Ramos (cell line): ENCODE data around the gene GFPT2.

Source experiments
- in situ Hi-C: fragments of 300-500 bp; cut with MboI; formaldehyde crosslinking; loops from one replicate; pipeline ENCODE4 v1.14.3; 2022; ENCODE audit warnings: low sequenced_read_pairs; ENCODE audit not compliant: unreplicated experiment

GFPT2 gene

DNA sequence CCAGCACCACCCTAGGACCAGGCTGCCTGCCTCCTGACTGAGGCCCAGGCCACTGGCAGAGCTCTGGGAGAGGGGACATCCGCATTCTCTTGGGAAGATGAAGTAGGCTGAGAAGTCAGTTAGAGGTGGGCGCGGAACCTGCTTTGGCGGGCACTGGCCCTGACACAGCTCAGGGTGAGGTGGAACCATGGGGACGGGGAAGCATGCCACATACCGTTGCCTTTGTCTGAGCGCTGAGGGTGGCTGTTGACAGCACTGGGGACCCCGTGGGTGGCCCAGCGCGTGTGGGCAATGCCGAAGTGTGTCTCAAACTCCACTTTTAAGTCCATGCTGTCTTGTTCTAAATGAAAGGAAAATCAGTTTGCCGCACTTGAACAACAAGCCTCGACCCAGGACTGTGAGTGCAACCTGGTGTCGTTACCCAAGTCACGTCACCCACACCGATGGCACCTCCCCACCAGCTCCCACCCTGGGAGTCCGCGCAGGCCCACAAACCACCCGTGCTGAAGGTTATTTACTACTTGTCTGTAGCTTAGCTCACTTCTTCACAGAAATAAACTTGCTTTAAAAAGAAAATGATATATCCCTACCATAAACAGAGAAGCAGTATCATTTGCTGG is 17.4 kb downstream of the GFPT2 start:
- in situ Hi-C loops, result no loop called here

DNA sequence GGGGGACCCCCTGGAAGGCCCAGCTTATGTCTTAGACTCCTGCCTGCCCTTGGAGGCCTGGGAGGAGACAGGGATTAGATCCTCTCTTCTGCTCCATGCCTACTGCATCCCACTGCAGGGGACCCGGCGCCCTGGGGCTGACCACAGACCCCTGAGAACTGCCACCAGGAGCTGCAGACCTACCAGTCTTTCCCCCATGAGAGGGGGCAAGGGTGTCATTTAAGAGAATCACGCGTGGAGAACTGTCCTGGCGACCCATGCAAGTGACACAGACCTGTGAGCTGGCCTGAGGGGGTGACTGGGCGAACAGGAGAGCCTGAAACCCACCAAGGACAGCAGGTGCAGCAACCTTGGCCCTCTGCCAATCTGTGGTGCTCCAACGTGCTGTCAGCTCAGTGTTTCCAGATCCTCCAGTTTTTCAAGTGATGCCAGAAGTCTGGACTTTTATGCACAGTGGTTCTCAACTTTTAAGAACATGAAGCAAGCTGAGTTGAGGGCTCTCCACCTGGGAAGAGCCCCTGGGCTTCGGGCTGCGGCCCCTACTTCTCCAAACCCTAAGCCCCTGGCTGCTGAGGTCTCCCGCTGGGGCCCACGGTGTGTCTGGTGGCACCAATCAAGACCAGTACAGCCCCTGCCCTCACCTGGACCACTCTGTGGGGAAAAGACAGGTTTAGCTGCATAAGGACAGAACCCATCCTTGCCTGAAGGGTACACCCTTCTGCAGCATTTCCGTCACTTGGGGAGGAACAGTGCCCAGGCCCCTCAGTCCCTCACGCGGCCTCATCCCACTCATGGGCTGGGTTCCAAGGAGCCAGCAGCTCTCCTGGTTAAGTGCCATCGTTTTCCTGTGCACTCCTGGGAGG is 18.2 kb downstream of the GFPT2 start:
- in situ Hi-C loops, result no loop called here

DNA sequence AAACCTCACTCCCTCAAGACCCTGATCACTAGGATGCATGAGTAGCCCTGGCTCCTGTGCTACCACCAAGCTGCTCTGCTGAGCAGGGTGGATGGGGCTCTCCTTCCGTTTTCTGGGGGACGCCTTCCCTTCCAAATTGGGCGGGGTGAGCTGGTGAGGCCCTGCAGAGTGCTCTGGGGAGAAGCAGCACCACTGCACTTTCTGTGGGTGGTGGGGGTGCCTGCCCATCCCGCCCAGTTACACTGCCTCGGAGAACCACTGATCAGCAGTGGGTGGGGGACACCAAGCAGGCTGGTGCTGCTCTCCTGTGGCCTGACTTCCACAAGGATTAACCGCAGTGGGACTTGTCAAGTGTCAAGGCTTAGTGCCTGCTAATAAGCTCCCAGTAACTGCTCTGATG is 19.0 kb downstream of the GFPT2 start:
- in situ Hi-C loops, result no loop called here

DNA sequence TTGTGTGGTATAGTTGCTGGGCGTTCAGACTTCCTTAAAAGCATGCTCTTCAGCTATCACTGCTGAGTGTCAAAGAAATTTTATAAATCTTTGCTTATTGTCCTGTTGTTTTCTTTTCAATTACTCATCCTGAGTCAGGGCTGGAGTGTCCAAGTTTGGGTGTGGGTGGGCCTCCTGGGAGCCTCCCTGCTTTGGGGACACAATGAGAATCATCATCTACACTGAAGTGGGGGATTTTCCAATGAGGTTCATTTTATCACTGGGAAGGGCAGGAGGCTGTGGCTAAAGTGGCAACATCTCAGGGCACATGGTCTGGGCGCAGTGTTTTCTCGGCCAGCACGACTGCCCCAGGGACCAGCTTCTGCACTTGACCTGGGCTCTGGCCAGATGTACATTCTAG is 19.5 kb downstream of the GFPT2 start:
- in situ Hi-C loops, result no loop called here

DNA sequence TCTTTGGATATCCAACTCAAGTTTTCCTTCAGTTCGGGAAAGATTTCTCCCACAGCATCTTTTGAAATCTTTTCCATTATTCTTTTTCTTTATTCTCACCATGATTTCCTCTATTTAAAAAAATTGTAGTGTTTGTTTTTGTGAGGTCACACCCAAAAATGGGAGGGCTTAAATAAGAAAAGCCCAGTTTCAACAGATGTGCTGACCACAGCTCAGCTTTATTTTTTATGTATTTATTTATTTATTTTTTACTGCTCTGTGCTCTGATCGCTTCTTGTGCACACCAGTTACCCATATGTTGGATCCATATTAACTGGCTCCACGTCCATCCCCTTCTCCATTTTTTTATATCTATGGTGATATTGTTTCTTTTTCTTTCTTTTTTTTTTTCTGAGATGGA is 20.3 kb downstream of the GFPT2 start:
- in situ Hi-C loops, result no loop called here

DNA sequence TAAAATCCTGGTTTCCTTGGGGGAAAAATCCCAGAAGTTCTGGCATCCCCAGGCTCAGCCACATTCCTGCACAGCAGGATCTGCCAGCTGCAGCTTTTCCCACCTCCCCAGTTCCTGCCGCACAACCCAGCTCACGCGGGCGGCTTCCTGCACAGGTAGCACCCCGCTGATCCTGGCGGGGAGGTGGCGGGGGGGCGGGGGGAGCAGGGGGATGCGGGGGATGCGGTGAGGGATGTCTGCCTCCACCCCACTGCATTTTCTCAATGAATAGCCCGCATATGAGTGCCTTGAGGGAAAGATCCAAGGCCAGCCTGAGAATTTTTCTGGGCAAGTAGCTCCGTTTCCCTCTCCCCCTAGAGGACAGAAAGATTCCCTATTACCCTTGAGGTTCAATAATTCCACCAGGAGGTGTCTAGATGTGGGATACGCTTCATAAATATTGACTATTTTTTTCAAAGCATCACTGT is 21.1 kb downstream of the GFPT2 start:
- in situ Hi-C loops, result no loop called here

DNA sequence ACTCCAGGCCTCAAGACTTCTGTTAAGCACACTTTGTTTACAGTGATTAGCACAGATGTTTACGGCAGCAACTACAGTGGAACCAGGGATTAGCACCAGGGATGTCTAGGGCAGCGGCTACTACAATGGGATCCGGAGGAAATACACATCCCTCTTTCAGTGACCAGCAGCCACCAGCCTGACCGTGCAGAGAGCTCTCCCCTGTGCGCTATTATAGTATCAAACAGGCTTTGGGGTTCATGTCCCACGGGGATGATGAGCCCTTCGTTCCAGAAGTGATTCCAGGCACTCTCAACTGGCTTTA is 21.5 kb downstream of the GFPT2 start:
- in situ Hi-C loops, result no loop called here

DNA sequence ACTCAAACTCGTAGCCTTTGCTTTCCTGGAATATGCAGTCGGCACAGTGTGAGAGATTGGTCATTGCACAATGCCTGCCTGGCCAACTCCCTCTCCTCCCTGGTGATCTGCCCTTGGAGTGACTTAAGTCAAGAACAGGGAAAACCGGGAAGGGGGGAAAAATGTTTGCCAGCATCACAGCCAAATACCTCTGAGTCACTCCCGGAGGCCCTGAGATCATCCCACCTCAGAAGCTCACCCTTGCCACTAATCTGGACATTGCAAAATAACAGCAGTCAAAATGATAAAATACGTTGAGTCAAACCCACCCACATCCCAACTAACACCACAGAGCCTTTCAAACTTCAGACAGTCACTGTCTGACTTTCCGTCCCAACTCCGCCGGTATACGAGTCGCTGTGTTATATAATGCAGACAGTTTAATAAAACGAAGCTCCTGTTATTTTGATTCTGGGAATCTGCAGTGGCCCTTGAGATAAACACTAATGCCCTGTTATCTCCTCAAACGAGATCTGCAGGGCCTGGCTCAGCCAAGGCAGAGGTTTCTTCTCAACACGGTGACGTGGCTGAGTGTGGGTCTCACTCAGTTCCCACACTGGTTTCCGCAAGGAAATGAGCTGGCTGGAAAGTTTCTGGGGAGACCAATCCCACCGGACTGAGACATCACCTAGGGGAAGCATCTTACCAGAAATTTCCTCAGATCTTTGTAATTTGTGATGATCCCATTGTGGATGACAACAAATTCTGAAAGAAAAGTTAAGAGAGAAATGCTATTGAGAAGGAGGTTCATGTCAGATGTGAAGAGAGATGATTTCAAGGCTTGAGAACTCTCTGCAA is 22.1 kb downstream of the GFPT2 start:
- in situ Hi-C loops, result no loop called here

DNA sequence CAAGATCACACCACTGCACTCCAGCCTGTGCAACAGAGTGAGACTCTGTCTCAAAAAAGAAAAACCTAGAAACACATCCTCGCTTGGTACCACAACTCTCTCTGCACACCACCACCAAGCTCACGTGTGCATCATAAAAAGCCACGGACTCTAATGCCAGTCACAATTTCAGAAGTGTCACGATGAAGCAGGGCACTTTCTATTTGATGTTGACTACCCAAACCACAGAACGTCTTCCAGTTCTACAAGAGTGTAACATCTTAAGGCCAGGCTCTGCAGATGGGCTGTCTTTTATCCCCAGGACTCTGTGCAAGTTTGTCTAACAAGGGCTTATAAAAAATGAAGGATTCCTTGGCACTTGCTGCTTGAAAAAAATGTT is 22.9 kb downstream of the GFPT2 start:
- in situ Hi-C loops, result no loop called here

DNA sequence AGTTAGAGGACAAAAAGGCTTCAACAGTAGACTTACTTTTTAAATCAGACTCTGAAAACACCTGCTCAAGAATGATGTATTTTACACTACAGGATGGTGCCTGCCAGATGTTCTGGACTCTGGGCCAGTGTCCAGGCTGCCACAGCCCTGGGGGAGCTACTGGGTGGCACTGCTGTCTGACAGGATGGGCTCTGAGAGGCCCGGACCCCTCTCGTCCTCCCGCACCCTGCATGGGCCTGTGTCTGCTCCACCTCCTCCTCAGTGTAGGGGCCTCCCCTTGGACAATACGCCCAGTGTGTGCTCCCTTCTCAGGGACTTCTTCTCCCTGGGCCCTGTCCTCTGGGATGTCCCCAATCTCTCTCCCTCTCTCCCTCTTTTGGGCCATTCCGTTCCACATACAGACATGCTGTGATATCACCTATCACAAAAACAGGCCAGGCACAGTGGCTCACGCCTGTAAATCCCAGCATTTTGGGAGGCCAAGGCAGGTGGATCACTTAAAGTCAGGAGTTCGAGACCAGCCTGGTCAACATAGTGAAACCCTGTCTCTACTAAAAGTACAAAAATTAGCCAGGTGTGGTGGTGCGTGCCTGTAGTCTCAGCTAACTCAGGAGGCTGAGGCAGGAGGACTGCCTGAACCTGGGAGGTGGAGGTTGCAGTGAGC is 23.4 kb downstream of the GFPT2 start:
- in situ Hi-C loops, result loop anchor here (10.0 kb wide), 1 partner anchor 135 kb away; no protein-coding TSS in a partner anchor

DNA sequence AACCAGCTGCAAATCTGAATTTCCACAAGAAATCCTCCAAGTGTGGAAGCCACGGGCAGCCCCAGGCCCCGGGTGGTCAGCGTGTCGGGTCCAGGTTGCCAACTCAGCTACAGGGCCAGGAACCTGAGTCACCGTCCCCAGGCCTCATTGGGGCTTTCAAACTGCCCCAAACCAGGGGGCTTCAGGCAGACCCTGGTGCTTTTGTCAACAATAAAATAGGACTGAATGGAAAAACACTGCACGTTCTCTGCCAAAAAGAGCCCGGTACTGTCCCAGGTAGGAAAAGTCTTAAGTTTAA is 24.0 kb downstream of the GFPT2 start:
- in situ Hi-C loops, result loop anchor here (10.0 kb wide), 1 partner anchor 134 kb away; no protein-coding TSS in a partner anchor

DNA sequence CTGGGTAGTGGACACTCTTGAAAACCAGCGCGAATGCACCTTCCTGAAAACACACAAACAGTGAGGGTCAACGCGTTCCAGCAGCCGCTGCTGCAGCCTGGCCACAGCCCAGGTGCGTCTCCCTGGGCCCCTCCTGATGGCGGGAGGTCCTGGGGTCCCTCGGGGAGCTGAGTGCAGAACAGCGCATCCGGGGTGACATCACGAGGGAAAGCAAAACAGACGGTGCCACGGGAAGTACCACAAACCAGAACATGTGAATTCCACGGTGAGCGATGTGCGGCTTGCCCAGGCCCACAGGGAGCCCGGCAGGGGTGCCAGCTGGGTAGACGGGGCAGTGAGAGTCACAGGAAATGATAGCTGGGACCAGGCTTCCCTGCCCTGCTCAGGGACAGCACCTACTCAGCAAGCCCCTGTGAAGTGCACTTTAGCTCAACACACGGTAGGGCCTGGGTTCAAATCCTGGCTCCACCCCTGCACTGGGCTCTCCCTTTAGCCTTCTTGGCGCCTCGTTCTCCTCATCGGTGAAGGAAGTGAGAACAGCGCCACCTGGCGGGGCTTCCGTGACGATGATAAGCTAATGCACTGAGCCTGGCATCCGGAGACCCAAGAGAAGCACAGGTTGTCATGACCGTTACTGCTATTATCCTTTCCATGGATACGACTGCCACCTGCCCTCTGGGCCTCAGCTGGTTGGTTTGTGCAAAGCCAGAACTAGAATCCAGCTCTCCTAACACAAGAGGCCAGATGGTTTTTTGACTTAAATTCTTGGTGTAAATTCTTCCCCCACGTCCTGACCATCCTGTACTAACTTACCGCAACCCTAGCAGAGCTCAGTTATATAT is 24.6 kb downstream of the GFPT2 start:
- in situ Hi-C loops, result loop anchor here (10.0 kb wide), 1 partner anchor 134 kb away; no protein-coding TSS in a partner anchor

DNA sequence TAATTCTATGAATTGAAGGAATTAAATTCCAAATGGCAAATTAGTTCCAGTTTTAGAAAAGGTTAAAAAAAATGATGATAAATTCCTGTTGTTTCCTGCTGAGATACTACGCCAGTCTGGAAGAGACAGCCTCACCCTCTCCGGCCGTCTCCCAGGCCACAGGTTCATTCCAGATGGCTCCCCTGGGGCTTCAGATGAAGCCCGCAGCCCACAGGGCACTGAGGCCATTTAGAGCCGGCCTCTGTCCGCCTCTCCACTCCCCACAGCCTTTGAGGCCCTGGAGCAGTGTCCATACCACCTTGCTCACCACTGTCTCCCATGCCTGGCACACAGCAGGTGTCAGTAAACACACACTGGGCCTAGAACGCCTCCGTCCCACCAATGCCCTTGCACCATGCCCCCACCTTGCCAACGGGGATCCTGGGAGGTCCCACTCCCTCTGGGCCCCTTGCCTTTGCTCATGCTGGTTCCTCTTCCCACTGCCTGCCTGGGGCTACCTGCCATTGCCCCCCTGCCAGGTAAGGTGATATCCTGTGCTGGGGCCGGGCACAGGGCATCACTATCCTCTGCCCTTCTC is 26.1 kb downstream of the GFPT2 start:
- in situ Hi-C loops, result loop anchor here (10.0 kb wide), 1 partner anchor 132 kb away; no protein-coding TSS in a partner anchor

DNA sequence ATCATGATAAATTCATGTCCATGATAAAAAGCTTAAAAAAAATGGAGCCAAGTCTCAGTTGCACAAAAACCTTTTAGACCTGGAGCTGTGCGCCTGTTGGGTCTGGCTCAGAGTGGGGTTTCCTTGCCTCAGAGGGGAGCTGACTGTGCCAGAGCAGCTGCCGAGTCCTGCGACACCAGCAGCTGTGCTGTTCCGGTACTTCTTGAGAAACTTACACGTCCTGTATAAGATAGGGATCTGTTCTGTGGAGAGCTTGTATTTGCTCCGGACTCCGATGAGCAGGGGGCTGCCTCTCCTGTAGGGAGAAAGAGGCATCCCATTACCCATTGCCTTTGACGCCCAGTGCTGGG is 28.6 kb downstream of the GFPT2 start:
- in situ Hi-C loops, result loop anchor here (10.0 kb wide), 1 partner anchor 130 kb away; no protein-coding TSS in a partner anchor

DNA sequence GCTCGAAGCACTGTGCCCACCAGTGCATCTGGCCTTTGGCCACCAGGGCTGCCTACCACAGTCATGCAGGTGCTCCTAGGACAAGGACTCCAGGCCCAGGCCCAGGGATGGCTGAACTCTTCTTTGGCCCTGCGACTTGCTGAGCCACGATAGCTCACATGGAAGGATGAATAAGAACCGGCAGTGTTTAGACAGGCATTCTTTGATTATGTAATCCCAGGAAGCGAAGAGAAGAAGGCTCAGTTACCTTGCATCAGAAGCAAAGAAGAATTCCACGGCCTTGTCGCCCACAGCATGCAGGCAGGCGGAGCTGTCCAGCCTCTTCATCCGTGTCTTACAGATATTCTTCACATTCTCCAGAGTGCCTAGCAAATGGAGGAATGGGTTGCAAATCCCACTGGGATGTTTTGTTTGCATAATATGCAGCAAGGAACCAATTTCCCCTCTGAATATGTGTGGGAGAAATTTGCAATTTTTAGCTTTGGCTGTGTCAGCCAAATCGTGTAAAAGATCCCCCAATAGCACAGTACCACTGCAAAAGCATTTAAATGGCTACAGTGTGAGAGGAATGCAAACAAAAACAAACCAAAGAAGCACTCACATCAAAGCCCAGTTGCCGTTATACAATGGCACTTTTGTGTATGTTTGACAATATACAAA is 29.1 kb downstream of the GFPT2 start:
- in situ Hi-C loops, result loop anchor here (10.0 kb wide), 1 partner anchor 129 kb away; no protein-coding TSS in a partner anchor

DNA sequence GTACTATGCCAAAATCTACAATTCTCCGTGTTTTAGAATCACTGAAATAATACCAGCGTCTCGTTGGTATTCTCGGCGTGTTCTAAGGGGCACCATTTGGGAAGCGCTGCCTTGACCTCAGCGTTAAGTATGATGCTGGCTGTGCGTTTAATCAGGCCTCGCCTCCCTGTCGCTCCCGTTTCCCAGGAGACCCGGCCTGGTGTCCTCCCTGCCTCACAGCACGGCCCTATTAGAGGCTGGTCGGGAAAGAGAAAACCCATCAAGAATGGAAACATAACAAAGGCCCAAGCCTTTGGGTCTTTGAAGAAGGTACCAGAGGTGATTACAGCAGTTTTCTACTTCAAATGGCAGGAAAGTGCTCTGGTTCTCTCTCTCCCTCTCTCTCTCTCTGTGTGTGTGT is 30.0 kb downstream of the GFPT2 start:
- in situ Hi-C loops, result loop anchor here (10.0 kb wide), 1 partner anchor 128 kb away; no protein-coding TSS in a partner anchor

DNA sequence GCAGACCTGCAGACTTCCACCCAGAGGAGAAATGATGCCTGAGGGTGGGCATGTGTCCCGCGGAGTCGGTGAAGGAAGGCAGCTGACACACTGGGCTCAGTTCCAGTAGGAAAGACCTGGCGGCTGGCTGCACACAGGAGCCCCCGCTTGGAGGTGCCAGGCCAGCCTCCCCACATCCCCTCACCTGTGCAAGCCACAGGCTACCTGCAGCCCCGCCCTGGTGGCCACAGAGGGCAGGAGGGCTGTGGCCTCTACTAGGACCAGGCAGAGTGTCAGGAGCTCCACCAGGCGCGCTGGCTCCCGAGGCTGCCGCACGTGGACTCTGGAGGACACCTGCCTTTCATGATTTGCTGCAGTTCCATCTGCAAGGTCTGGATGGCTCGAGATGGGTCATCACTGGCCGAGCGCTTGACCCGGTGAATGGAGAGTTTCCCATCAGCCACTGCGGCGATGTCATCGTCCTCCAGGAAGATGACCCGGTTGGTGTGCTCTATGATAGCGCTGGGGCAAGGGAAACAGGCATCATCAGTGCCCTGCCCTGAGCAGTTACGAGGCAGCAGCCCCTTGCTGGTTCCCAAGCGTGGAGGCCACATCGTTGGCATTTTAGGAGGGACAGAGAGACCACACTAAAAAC is 34.6 kb downstream of the GFPT2 start:
- in situ Hi-C loops, result no loop called here

DNA sequence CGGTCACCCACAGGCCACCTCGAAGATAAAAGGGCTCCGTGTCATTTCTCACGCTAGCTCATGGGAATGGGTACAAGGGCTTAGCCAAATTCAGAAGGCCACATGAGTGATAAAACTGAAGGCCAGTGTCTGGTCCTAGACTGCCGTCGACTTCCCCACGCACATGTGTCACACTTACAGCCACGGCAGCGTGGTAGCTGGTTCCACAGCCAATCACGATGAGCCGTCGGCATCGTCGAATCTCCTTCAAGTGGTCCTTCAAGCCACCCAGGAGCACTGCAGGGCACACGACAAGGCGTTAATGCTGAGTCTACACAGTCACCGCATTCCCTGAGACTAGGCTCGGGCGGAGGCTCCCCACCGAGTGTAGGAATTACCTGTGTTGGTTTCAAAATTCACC is 36.5 kb downstream of the GFPT2 start:
- in situ Hi-C loops, result no loop called here
